Measurements from ENCODE around the gene LRRK1. TPM values are rescaled to one million over a fixed set of nuclear protein-coding genes. Genes with fewer than 3 reads are reported as not detected.

Gene LRRK1
- total RNA-seq, 1 experiment from 2014 or later, result 7.6 TPM

DNA sequence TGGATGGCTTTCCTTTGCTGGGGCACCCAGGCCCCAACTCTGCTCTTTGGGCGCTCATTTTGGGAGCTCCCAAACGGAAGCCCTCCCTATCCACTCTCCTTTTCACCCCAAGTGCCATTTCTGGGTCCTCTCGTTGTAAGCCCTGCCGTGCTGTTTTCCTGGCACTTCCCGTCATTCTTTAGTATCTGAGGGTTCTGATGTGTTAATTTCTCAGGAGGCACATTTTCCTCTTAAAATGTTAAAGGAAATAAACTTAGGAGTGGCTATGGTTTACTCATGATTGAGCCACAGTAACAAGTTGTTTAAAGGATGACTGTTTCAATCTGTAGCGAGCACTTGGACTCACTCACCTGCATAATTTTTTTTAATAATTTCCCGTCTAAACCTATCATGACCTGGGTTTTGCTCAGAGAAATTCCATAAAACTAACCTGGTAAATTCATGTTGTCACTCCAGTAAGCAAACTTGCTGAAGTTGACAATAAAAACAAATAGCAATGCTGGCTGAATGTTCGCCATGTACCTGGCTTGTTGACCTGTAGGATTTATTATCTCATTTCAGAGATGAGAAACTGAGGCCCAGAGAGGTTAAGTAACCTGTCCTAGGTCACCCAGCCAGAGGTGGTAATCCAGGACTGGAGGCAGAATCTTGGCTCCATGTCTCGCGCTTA lies 29.0 kb upstream of the LRRK1 start:
- POLR2A ChIA-PET, result no interaction called here
- Mint-ChIP-seq H3K4me3 (no peak overlapping the region), H3K36me3 (no peaks in the 10 kb centered on the region), H3K27ac (no peak overlapping the region), H3K9me3 (no peaks in the 10 kb centered on the region), H3K27me3 (ENCODE audit: low read depth) (no peaks in the 10 kb centered on the region), H3K4me1 (peaks cover 14% of the 10 kb centered on the region)
- CTCF ChIA-PET, result interaction anchor here (0.8 to 2.6 kb wide), 5 partner anchors 10 to 541 kb away, joined by 3 to 16 read pairs (median 3); no protein-coding TSS in a partner anchor
- TF ChIP-seq ATF2 (CRISPR knock-in tag; IDR thresholded peaks at IDR 0.05; ENCODE audit: borderline replicate concordance, low read depth) (no peak), KAT7 (CRISPR knock-in tag; IDR thresholded peaks at IDR 0.05; ENCODE audit: borderline replicate concordance) (no peak)
- TF ChIP-seq, protein P1, sequence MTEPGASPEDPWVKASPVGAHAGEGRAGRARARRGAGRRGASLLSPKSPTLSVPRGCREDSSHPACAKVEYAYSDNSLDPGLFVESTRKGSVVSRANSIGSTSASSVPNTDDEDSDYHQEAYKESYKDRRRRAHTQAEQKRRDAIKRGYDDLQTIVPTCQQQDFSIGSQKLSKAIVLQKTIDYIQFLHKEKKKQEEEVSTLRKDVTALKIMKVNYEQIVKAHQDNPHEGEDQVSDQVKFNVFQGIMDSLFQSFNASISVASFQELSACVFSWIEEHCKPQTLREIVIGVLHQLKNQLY (CRISPR knock-in tag; IDR thresholded peaks at IDR 0.05), result no peak
- ATAC-seq (no peak), DNase-seq (ENCODE audit: low spot score) (no peak)

DNA sequence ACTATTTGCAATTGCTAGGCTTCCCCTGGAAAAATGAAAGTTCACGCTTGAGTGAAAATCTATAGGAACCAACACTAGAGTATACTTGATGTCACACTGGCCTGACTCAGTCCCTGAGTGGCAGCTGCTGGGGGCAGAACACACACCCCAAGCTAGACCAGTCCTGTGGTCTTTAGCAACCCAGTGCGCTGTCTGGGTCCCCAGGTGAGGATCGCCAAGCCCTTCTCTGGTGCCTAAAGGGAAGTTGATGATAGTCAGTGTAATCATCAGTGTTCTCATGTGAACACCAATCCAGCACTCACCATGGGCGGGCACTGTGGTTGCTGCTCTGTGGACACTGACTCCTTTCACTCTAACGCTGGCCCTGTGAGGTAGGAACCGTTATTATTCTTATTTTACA lies 28.3 kb upstream of the LRRK1 start:
- H3K36me3 Mint-ChIP-seq, result no peaks in the 10 kb centered on the region
- TF ChIP-seq CDX4 (CRISPR knock-in tag; IDR thresholded peaks at IDR 0.05; ENCODE audit: borderline replicate concordance) (no peak), MXD4 (CRISPR knock-in tag; IDR thresholded peaks at IDR 0.05; ENCODE audit: borderline replicate concordance) (no peak), IRF2 (CRISPR knock-in tag; IDR thresholded peaks at IDR 0.05; ENCODE audit: borderline replicate concordance, low read depth) (no peak), CREB1 (CRISPR knock-in tag; IDR thresholded peaks at IDR 0.05) (no peak), TP53 (CRISPR knock-in tag; IDR thresholded peaks at IDR 0.05) (no peak), ZNF425 (CRISPR knock-in tag; conservative IDR thresholded peaks at IDR 0.05) (no peak), NR1H2 (CRISPR knock-in tag; IDR thresholded peaks at IDR 0.05) (no peak)
- TF ChIP-seq, protein P2, sequence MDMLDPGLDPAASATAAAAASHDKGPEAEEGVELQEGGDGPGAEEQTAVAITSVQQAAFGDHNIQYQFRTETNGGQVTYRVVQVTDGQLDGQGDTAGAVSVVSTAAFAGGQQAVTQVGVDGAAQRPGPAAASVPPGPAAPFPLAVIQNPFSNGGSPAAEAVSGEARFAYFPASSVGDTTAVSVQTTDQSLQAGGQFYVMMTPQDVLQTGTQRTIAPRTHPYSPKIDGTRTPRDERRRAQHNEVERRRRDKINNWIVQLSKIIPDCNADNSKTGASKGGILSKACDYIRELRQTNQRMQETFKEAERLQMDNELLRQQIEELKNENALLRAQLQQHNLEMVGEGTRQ (CRISPR knock-in tag; IDR thresholded peaks at IDR 0.05), result no peak
- TF ChIP-seq, protein P3, sequence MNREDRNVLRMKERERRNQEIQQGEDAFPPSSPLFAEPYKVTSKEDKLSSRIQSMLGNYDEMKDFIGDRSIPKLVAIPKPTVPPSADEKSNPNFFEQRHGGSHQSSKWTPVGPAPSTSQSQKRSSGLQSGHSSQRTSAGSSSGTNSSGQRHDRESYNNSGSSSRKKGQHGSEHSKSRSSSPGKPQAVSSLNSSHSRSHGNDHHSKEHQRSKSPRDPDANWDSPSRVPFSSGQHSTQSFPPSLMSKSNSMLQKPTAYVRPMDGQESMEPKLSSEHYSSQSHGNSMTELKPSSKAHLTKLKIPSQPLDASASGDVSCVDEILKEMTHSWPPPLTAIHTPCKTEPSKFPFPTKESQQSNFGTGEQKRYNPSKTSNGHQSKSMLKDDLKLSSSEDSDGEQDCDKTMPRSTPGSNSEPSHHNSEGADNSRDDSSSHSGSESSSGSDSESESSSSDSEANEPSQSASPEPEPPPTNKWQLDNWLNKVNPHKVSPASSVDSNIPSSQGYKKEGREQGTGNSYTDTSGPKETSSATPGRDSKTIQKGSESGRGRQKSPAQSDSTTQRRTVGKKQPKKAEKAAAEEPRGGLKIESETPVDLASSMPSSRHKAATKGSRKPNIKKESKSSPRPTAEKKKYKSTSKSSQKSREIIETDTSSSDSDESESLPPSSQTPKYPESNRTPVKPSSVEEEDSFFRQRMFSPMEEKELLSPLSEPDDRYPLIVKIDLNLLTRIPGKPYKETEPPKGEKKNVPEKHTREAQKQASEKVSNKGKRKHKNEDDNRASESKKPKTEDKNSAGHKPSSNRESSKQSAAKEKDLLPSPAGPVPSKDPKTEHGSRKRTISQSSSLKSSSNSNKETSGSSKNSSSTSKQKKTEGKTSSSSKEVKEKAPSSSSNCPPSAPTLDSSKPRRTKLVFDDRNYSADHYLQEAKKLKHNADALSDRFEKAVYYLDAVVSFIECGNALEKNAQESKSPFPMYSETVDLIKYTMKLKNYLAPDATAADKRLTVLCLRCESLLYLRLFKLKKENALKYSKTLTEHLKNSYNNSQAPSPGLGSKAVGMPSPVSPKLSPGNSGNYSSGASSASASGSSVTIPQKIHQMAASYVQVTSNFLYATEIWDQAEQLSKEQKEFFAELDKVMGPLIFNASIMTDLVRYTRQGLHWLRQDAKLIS (CRISPR knock-in tag; IDR thresholded peaks at IDR 0.05; ENCODE audit: borderline replicate concordance), result no peak
- no peaks in the 10 kb centered on the region for H3K27me3 Mint-ChIP-seq (ENCODE audit: low read depth)
- ChIA-PET CTCF (interaction anchor here (1.5 kb wide), 1 partner anchor 18 kb away, joined by 5 read pairs; no protein-coding TSS in a partner anchor), POLR2A (no interaction called here)
- H3K27ac Mint-ChIP-seq, result no peak overlapping the region
- no peak for ATAC-seq
- peaks cover 11% of the 10 kb centered on the region for H3K4me1 Mint-ChIP-seq
- H3K9me3 Mint-ChIP-seq, result no peaks in the 10 kb centered on the region
- H3K4me3 Mint-ChIP-seq, result no peak overlapping the region
- DNase-seq (ENCODE audit: low spot score), result no peak

All from WTC11 (cell line).